GM04503 (cell line): Measurements from ENCODE around the gene CRIP3.
"Not testable (repeated sequence)": the region's sequence is repeated elsewhere in the genome, so short reads cannot be mapped to it uniquely, and the experiment has no call there.

ENCODE experiments used
- DNase-seq: peaks from one replicate; pipeline ENCODE4 v3.0.0-alpha.2; 2012; ENCODE audit warnings: low read depth

Gene CRIP3

GRCh38 chr6:43306086-43306485 is 2.5 kb downstream of the CRIP3 start:
- no peak for DNase-seq

GRCh38 chr6:43304882-43305281 is 3.7 kb downstream of the CRIP3 start:
- DNase-seq = no peak

DNA sequence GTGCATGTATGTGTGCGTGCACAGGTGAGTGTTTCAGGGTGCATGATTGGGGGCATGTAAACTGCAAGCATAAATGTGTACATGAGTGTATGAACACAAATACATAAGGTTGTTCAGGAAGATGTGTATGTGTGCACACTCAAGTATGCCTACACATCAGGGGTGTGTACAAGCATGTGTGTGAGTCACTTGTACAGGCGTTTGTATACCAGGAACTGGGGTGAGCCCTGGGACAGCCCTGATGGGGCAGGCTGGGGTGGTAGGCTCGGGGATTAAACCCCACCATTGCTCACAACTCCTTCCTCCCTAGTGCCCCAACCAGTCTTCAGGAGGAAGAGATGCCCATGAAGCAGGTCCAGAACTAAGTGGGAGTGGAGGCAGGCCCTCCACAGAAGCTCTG is 4.3 kb downstream of the CRIP3 start:
- DNase-seq = no peak

- DNase-seq = no peak
Measured at GRCh38 chr6:43303751-43304331, 4.8 kb downstream of the CRIP3 start.

DNA sequence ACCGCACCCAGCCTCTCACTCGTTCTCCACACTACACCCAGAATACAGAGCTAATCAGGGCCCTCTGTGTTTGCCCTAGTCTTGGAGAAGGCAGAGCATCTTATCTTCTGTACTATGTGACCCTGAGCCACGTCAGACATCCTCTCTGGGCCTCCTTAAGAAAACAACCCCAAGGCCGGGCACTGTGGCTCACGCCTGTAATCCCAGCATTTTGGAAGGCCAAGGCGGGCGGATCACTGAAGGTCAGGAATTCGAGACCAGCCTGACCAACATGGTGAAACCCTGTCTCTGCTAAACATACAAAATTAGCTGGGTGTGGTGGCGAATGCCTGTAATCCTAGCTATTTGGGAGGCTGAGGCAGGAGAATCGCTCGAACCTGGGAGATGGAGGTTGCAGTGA is 5.6 kb downstream of the CRIP3 start:
- DNase-seq = not testable (repeated sequence)

DNA sequence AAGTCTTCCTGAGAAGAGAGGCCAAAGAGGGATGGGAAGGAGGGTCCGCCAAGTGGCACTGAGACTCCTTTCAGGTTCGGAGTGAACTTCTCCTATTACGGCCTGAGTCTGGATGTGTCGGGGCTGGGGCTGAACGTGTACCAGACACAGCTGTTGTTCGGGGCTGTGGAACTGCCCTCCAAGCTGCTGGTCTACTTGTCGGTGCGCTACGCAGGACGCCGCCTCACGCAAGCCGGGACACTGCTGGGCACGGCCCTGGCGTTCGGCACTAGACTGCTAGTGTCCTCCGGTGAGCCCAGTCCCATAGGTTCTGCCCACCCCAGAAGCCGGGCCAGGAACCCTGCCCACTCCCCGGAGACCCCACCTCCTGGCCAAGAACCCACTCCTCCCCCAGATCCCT is 6.5 kb downstream of the CRIP3 start:
- DNase-seq = no peak

DNA sequence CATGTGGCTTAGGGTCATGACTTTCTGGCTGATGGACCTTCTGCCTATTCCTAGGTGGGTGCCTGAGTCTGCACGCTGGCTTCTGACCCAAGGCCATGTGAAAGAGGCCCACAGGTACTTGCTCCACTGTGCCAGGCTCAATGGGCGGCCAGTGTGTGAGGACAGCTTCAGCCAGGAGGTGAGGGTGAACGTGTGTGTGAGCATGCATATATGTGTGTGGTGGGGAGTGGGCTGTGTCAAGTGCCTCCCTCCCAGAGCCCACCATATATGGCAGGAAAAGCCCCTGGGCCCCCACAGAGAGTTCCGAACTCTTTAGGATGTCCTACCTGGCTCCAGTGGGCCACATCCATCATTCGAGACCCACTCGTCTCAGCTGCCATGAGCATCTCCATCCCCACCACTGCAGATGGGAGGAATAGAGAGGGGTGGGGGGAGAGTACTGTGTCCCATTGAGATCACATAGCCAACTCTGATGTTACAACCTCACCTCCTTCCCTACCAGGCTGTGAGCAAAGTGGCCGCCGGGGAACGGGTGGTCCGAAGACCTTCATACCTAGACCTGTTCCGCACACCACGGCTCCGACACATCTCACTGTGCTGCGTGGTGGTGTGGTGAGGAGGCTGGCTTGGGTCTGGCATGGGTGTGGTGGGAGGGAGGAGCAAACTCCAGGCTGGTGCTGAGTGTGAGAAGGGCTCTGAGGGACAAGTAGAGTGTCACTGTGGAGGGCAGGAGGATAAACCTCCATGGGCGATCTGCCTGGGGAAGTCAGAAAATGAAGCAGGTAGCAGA is 7.3 kb downstream of the CRIP3 start:
- no peak for DNase-seq

- no peak for DNase-seq
Measured at GRCh38 chr6:43299338-43300293, 9.0 kb downstream of the CRIP3 start.

DNA sequence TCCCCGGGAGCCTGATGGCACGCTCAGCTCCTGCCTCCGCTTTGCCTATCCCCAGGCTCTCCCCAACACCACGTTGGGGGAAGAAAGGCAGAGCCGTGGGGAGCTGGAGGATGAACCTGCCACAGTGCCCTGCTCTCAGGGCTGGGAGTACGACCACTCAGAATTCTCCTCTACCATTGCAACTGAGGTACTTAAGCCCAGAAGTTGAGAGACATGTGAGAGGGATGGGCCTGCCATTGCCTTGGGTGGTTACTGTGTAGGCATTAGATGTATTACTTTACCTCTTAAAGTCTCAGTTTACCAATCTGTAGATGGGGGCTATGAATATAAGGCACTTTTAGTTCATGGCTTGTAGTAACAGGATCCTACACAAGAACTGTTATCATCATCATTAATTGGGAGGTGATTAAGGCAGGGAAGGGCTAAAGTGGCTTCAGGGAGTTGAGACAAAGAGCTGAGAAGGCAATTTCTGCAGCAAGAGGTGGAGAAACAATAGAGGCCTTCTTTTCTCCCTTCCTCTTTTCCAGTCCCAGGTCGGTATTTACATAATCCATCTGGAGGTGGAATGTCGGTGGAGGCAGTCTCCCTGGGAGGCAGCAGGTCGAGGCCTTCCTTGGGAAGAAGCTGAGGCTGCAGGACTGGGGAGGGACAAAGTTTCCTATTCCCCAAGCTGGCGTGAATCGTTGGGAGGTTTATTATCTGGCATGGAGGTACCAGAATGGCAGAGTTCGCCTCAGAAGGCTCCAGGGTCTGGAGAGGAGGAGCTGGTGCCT is 9.9 kb downstream of the CRIP3 start:
- no peak for DNase-seq

DNA sequence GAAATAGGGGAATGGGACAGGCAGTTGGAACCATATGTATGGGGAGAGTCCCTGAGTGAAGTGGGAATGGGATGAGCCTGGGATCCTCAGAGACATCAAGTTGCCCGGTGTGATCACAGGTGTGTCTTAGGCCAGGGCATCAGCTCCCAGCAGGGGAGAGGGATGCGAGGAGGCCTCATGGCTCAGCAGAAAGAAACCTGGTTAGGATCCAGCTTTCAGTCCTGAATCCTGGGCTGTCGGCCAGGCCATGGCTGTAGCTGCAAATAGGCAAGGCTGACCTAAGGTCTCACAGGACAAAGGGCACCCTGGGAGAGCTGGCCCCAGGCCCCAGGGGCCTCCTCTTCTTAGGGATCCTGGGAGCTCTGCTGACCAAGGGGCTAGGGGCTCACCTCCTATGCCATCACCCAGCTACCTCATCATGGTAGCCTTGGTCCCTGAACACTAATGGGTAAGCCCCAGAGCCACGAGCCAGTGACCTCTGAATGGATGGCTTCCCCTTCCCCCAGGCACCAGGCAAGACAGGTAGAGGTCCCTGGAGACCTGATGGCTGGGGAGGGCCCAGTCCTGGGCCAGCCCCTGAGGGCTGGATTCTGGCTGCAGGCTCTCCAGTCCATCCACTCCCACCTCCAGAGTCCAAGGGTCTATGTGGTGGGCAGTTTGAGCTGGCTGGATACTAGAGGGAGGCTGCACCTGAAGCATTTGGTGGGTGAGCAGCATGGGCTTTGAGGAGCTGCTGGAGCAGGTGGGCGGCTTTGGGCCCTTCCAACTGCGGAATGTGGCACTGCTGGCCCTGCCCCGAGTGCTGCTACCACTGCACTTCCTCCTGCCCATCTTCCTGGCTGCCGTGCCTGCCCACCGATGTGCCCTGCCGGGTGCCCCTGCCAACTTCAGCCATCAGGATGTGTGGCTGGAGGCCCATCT is 10.7 kb downstream of the CRIP3 start, which contains the start of gene SLC22A7:
SLC22A7 (plus strand) TSS at position 617 of the 921 bp plus-strand sequence; CDS start at position 716, 99 bp downstream.
- DNase-seq = no peak

DNA sequence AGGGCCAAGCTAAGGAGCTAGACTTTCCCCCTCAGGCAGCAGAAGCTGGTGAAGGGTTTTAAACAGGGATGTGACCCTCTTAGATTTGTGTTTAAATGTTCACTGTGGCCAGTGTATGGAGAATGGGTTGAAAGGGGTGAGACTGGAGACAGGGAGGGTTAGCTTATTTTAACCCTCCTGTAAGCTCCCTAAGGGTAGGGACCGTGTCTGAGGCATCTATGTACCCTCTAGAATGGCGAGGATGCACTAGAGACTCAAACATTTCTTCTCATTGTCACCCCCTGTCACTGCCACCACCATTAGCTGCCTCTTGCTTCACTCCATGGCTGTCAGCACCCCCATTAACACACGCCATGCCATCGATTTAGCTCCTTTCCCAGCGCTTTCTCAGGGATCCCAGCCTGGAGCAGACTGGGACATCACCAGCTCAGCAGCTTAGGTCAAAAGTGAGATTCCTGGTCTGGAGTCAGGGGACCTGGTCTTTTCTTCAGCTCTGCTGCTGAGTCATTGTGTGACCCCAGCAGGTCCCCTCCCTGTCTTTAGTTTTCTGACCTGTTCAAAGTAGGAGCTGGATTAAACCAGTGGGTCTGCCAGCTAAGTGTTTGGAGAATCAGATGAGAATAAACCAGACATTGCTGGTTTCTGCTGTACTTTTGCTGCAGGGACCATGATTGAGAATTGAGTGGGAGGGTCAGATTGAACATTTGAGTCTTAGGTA is 11.7 kb downstream of the CRIP3 start:
- no peak for DNase-seq

DNA sequence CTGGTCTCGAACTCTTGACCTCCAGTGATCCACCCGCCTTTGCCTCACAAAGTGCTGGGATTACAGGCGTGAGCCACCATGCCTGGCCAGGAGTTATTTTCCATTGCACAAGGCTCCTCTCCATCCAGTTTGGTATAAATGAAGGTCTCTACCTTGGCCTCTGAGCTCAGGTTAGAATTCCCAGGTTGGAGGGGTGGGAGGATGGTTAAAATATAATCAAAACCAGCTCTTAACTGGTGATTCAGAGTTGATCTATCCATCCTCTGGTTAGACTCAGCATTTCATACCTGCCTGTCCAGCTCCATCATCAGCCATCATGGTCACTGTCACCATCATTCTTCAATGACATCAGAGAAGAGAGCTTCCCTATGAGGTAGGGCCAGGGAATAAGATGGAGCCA is 13.2 kb downstream of the CRIP3 start:
- DNase-seq = no peak

DNA sequence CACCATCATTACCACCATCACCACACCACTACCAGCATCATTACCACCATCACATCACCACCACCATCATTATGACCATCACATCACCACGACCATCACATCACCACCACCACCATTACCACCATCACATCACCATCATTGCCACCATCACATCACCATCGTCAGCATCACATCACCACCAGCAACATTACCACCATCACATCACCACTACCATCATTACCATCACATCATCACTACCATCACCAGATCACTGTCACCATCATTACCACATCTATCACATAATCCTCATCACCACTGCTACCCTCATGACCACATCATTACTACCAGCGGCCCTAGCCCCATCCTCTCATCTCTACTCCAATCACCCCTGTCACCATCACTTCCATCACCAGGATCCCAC is 14.1 kb downstream of the CRIP3 start:
- DNase-seq = no peak

DNA sequence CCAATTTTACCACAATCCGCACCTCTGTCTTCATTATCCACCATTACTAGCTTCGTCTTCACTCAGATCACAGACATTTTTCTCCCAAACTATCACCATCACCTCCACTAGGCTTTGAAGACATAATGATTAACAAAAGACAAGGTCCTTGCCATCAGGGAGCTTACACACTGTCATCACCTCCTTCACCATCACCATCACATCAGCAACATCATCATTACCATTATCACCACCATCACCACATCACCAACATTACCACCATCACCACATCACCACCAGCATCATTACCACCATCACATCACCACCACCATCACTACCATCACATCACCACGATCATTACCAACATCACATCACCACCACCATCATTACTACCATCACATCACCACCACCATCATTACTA is 14.9 kb downstream of the CRIP3 start:
- DNase-seq = no peak

DNA sequence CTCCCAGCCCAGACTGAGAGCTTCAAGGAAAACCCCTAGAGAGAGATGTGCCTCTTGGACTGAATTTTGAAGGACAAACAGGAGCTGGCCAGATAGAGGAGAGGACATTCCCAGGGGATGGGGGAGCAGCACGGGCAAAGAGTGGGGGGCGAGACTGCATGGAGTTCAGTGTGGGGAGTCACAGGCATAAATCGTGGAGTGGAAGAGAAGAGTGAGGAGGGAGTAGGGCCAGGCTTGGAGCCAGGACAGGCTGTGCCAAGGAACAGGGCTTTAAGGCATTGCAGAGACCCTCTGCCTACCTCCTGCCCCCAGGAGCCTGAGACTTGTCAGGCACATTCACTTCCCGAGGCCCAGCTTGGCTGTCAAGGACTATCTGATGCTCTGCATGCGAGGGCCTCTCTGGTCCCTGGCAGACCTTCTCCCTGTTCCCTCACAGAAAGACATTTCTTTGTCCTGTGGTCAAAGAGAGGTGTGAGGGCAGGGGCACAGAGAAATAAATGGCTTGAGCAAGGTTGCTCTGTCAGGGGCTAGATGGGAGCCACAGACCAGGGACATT is 15.8 kb downstream of the CRIP3 start:
- no peak for DNase-seq

GRCh38 chr6:43292341-43292740 is 16.3 kb downstream of the CRIP3 start:
- DNase-seq = no peak

DNA sequence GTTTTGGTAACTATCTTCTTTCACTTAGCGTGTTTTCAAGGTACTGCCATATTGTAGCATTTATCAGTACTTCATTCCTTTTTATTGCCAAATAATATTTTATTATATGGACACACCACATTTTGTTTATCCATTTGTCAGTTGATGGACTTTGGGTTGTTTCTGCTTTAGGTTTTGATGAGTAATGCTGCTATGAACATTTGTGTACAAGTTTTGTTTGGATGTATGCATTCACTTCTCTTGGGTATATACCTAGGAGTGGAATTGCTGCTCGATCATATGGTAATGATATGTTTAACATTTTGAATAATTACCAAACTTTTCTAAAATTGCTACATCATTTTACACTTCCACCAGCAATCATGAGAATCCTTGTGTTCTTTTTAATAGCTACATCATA is 16.9 kb downstream of the CRIP3 start:
- DNase-seq = no peak

- DNase-seq = no peak
Measured at GRCh38 chr6:43290905-43291355, 17.7 kb downstream of the CRIP3 start.

DNA sequence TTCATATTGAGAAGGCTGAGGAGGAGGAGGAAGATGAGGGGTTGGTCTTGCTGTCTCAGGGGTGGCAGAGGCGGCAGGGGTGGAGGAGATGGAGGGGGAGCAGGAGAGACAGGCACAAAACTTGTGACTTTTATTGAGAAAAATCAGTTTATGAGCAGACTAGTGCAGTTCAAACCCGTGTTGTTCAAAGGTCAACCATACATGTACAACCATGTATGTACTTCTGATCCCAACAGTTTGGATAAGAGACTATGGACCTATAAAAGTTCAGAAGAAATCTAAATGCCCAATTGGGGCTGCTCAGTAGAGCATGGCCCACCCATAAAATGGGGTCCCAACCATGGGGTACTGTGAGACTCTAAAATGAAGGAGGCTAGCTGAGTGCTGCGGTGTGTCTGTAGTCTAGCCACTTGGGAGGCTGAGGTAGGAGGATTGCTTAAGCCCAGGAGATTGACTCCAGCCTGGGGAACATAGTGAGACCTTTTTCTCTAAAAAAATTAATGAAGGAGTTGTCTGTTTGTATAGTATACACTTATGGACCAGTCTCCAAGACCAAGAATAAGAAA is 18.2 kb downstream of the CRIP3 start:
- no peak for DNase-seq
